Heart left ventricle (tissue), 13 donors: ENCODE data around the gene MX2.

Experiments used
- CTCF ChIP-seq, 12 donors: fragments of 200-600 bp; sonication (generic) in 4 of 12; IDR thresholded peaks; one replicate each; pipeline versions ENCODE4 v1.5.0 to v1.8.0; 2018 to 2022; ENCODE audit warnings: antibody characterized with exemption in 12 of 12, mild to moderate bottlenecking in 5 of 12
- POLR2A ChIP-seq, 2 donors: fragments of 450-650 bp; IDR thresholded peaks; one replicate each; pipeline ENCODE4 v1.6.1; 2017; ENCODE audit warnings: antibody characterized with exemption in 2 of 2, mild to moderate bottlenecking in 2 of 2, moderate library complexity in 2 of 2
- donor health status: ischemic (EF 13 %, LVEDD 7.1; RV severe dilation, severe dysfunction).
- donor health status: DM: no; HTN: yes; CAD: no.
- donor health status: DM: no; HTN: no; CAD: no.
- donor health status: ischemic (EF 25% LVEDD 6.9; RV normal size, moderate dysfunction).
- donor health status: ischemic (EF 25% LVEDD 5.7; RV mildly dilated, moderate dysfunction).
- donor health status: ischemic (EF 35%, LVEDD 5.7; RV mildly dilated, moderate dysfunction).
- donor health status: nonischemic (EF 11% LVEDD 7.7; RV severe dilation, severe dysfunction).
- donor health status: DM: yes; HTN: yes; CAD: no.
- donor health status: PGD.
- donor health status: ischemic (EF 29% LVEDD 5.4; RV normal size, mild dysfunction).
- donor health status: nonischemic (EF 23%, LVEDD 6.1; RV moderate dilation, normal function).

- TF ChIP-seq CTCF (IDR thresholded peaks at IDR 0.05) (no peak), POLR2A (IDR thresholded peaks at IDR 0.05) (no peak)
These were observed at the start of gene MX2 for GRCh38 chr21:41361786-41362604.
